ENCODE results near the gene KRTAP16-1. TPM values are rescaled to one million over a fixed set of nuclear protein-coding genes. Genes with fewer than 3 reads are reported as not detected.

Gene KRTAP16-1
- total and polyA plus RNA-seq, 10 of the 15 experiments (the other 5 are each of a cell fraction or from before 2014, with no cell fraction given) = 0.23 TPM; not detected in 9

Small RNAs within 50 kb of the gene (small RNA-seq; reads per million reads assigned to genes)
- gene KRTAP9-10P = not detected

Other genes with a start within 250 kb of the KRTAP16-1 start
Only the 7 nearest of the 36 such genes appear.
- not detected in 2 replicates for gene KRTAP9-4, start 59.6 kb downstream of the KRTAP16-1 start, total RNA-seq (2014; rRNA removed)
- gene KRTAP9-4, start 59.6 kb downstream of the KRTAP16-1 start, total RNA-seq (2014; rRNA removed; fragmentation: Illumina TruSeq; extraction: Trizol) = not detected in 2 replicates
- gene KRTAP9-4, start 59.6 kb downstream of the KRTAP16-1 start, total RNA-seq (2021) = not detected in 2 replicates
- gene KRTAP9-4, start 59.6 kb downstream of the KRTAP16-1 start, polyA plus RNA-seq (2011; rRNA removed) = not detected in 2 replicates
- not detected in 2 replicates for gene KRTAP9-4, start 59.6 kb downstream of the KRTAP16-1 start, polyA plus RNA-seq (2014; fragmentation: Illumina TruSeq; extraction: Trizol)
- not detected for gene KRTAP9-4, start 59.6 kb downstream of the KRTAP16-1 start, polyA plus RNA-seq (2014; fragmentation: Nextera tagmentation; extraction: Ambion mirVana)
- not detected in 2 replicates for gene KRTAP9-4, start 59.6 kb downstream of the KRTAP16-1 start, polyA plus RNA-seq (2014; rRNA removed)
- gene KRTAP9-4, start 59.6 kb downstream of the KRTAP16-1 start, polyA plus RNA-seq (2016; fragmentation: Nextera tagmentation; extraction: Ambion mirVana) = not detected
- gene KRTAP9-9, start 53.9 kb downstream of the KRTAP16-1 start, total RNA-seq (2014; rRNA removed) = not detected in 2 replicates
- not detected in 2 replicates for gene KRTAP9-9, start 53.9 kb downstream of the KRTAP16-1 start, total RNA-seq (2014; rRNA removed; fragmentation: Illumina TruSeq; extraction: Trizol)
- not detected in 2 replicates for gene KRTAP9-9, start 53.9 kb downstream of the KRTAP16-1 start, total RNA-seq (2021)
- not detected in 2 replicates for gene KRTAP9-9, start 53.9 kb downstream of the KRTAP16-1 start, polyA plus RNA-seq (2011; rRNA removed)
- gene KRTAP9-9, start 53.9 kb downstream of the KRTAP16-1 start, polyA plus RNA-seq (2014; fragmentation: Illumina TruSeq; extraction: Trizol) = not detected in 2 replicates
- gene KRTAP9-9, start 53.9 kb downstream of the KRTAP16-1 start, polyA plus RNA-seq (2014; fragmentation: Nextera tagmentation; extraction: Ambion mirVana) = not detected
- not detected in 2 replicates for gene KRTAP9-9, start 53.9 kb downstream of the KRTAP16-1 start, polyA plus RNA-seq (2014; rRNA removed)
- not detected for gene KRTAP9-9, start 53.9 kb downstream of the KRTAP16-1 start, polyA plus RNA-seq (2016; fragmentation: Nextera tagmentation; extraction: Ambion mirVana)
- not detected in 2 replicates for gene KRTAP9-6, start 43.9 kb downstream of the KRTAP16-1 start, total RNA-seq (2014; rRNA removed)
- not detected in 2 replicates for gene KRTAP9-6, start 43.9 kb downstream of the KRTAP16-1 start, total RNA-seq (2014; rRNA removed; fragmentation: Illumina TruSeq; extraction: Trizol)
- gene KRTAP9-6, start 43.9 kb downstream of the KRTAP16-1 start, total RNA-seq (2021) = not detected in 2 replicates
- gene KRTAP9-6, start 43.9 kb downstream of the KRTAP16-1 start, polyA plus RNA-seq (2011; rRNA removed) = not detected in 2 replicates
- gene KRTAP9-6, start 43.9 kb downstream of the KRTAP16-1 start, polyA plus RNA-seq (2014; fragmentation: Illumina TruSeq; extraction: Trizol) = not detected in 2 replicates
- not detected for gene KRTAP9-6, start 43.9 kb downstream of the KRTAP16-1 start, polyA plus RNA-seq (2014; fragmentation: Nextera tagmentation; extraction: Ambion mirVana)
- not detected in 2 replicates for gene KRTAP9-6, start 43.9 kb downstream of the KRTAP16-1 start, polyA plus RNA-seq (2014; rRNA removed)
- gene KRTAP9-6, start 43.9 kb downstream of the KRTAP16-1 start, polyA plus RNA-seq (2016; fragmentation: Nextera tagmentation; extraction: Ambion mirVana) = not detected
- gene KRTAP9-7, start 33.6 kb downstream of the KRTAP16-1 start, total RNA-seq (2014; rRNA removed) = not detected in 2 replicates
- gene KRTAP9-7, start 33.6 kb downstream of the KRTAP16-1 start, total RNA-seq (2014; rRNA removed; fragmentation: Illumina TruSeq; extraction: Trizol) = not detected in 2 replicates
- gene KRTAP9-7, start 33.6 kb downstream of the KRTAP16-1 start, total RNA-seq (2021) = not detected in 2 replicates
- gene KRTAP9-7, start 33.6 kb downstream of the KRTAP16-1 start, polyA plus RNA-seq (2011; rRNA removed) = not detected in 2 replicates
- gene KRTAP9-7, start 33.6 kb downstream of the KRTAP16-1 start, polyA plus RNA-seq (2014; fragmentation: Illumina TruSeq; extraction: Trizol) = not detected in 2 replicates
- not detected for gene KRTAP9-7, start 33.6 kb downstream of the KRTAP16-1 start, polyA plus RNA-seq (2014; fragmentation: Nextera tagmentation; extraction: Ambion mirVana)
- not detected in 2 replicates for gene KRTAP9-7, start 33.6 kb downstream of the KRTAP16-1 start, polyA plus RNA-seq (2014; rRNA removed)
- not detected for gene KRTAP9-7, start 33.6 kb downstream of the KRTAP16-1 start, polyA plus RNA-seq (2016; fragmentation: Nextera tagmentation; extraction: Ambion mirVana)
- not detected in 2 replicates for gene KRTAP29-1, start 6.5 kb downstream of the KRTAP16-1 start, total RNA-seq (2014; rRNA removed)
- gene KRTAP29-1, start 6.5 kb downstream of the KRTAP16-1 start, total RNA-seq (2014; rRNA removed; fragmentation: Illumina TruSeq; extraction: Trizol) = not detected in 2 replicates
- not detected in 2 replicates for gene KRTAP29-1, start 6.5 kb downstream of the KRTAP16-1 start, total RNA-seq (2021)
- gene KRTAP29-1, start 6.5 kb downstream of the KRTAP16-1 start, polyA plus RNA-seq (2011; rRNA removed) = 1.1 and 1.9 TPM in 2 replicates
- not detected in 2 replicates for gene KRTAP29-1, start 6.5 kb downstream of the KRTAP16-1 start, polyA plus RNA-seq (2014; fragmentation: Illumina TruSeq; extraction: Trizol)
- gene KRTAP29-1, start 6.5 kb downstream of the KRTAP16-1 start, polyA plus RNA-seq (2014; fragmentation: Nextera tagmentation; extraction: Ambion mirVana) = not detected
- not detected in 2 replicates for gene KRTAP29-1, start 6.5 kb downstream of the KRTAP16-1 start, polyA plus RNA-seq (2014; rRNA removed)
- not detected for gene KRTAP29-1, start 6.5 kb downstream of the KRTAP16-1 start, polyA plus RNA-seq (2016; fragmentation: Nextera tagmentation; extraction: Ambion mirVana)
- gene KRTAP17-1, start 6.4 kb upstream of the KRTAP16-1 start, total RNA-seq (2014; rRNA removed) = 0.17 TPM in 1 of 2 replicates, not detected in the other
- not detected in 2 replicates for gene KRTAP17-1, start 6.4 kb upstream of the KRTAP16-1 start, total RNA-seq (2014; rRNA removed; fragmentation: Illumina TruSeq; extraction: Trizol)
- not detected in 2 replicates for gene KRTAP17-1, start 6.4 kb upstream of the KRTAP16-1 start, total RNA-seq (2021)
- gene KRTAP17-1, start 6.4 kb upstream of the KRTAP16-1 start, polyA plus RNA-seq (2011; rRNA removed) = 4.9 and 5.7 TPM in 2 replicates
- not detected in 2 replicates for gene KRTAP17-1, start 6.4 kb upstream of the KRTAP16-1 start, polyA plus RNA-seq (2014; fragmentation: Illumina TruSeq; extraction: Trizol)
- gene KRTAP17-1, start 6.4 kb upstream of the KRTAP16-1 start, polyA plus RNA-seq (2014; fragmentation: Nextera tagmentation; extraction: Ambion mirVana) = not detected
- not detected in 2 replicates for gene KRTAP17-1, start 6.4 kb upstream of the KRTAP16-1 start, polyA plus RNA-seq (2014; rRNA removed)
- gene KRTAP17-1, start 6.4 kb upstream of the KRTAP16-1 start, polyA plus RNA-seq (2016; fragmentation: Nextera tagmentation; extraction: Ambion mirVana) = under 1 TPM in 1 of 2 experiments, not detected in 1; 0.16 TPM
- gene KRT33A, start 41.5 kb upstream of the KRTAP16-1 start, total RNA-seq (2014; rRNA removed) = not detected in 2 replicates
- not detected in 2 replicates for gene KRT33A, start 41.5 kb upstream of the KRTAP16-1 start, total RNA-seq (2014; rRNA removed; fragmentation: Illumina TruSeq; extraction: Trizol)
- not detected in 2 replicates for gene KRT33A, start 41.5 kb upstream of the KRTAP16-1 start, total RNA-seq (2021)
- not detected in 2 replicates for gene KRT33A, start 41.5 kb upstream of the KRTAP16-1 start, polyA plus RNA-seq (2011; rRNA removed)
- not detected in 2 replicates for gene KRT33A, start 41.5 kb upstream of the KRTAP16-1 start, polyA plus RNA-seq (2014; fragmentation: Illumina TruSeq; extraction: Trizol)
- gene KRT33A, start 41.5 kb upstream of the KRTAP16-1 start, polyA plus RNA-seq (2014; fragmentation: Nextera tagmentation; extraction: Ambion mirVana) = not detected
- gene KRT33A, start 41.5 kb upstream of the KRTAP16-1 start, polyA plus RNA-seq (2014; rRNA removed) = not detected in 2 replicates
- not detected for gene KRT33A, start 41.5 kb upstream of the KRTAP16-1 start, polyA plus RNA-seq (2016; fragmentation: Nextera tagmentation; extraction: Ambion mirVana)